Smooth muscle cell (in vitro differentiated cells): ENCODE results near the gene PCNX2. TPM values are rescaled to one million over a fixed set of nuclear protein-coding genes. Genes with fewer than 3 reads are reported as not detected.

Experiments used
- DNase-seq: peaks from one replicate; lab custom pipeline; 2025; ENCODE audit not compliant: unreplicated experiment; lab: John Stamatoyannopoulos, UW
- H2AFZ ChIP-seq: fragments of 200-600 bp; sonication (generic); 2 replicates; pipeline ENCODE4 v1.6.0; 2016; ENCODE audit warnings: antibody characterized with exemption, low read depth, mild to moderate bottlenecking
- H3F3A ChIP-seq: fragments of 200-600 bp; sonication (generic); 2 replicates; pipeline ENCODE4 v1.6.0; 2017; ENCODE audit warnings: antibody characterized with exemption, low read depth
- H3K27ac ChIP-seq: fragments of 200-600 bp; sonication (generic); 2 replicates; pipeline ENCODE4 v1.5.1; 2016; ENCODE audit warnings: low read depth, mild to moderate bottlenecking
- H3K27me3 ChIP-seq: fragments of 200-600 bp; sonication (generic); 2 replicates; pipeline ENCODE4 v1.6.1; 2016; ENCODE audit warnings: low read depth, mild to moderate bottlenecking
- H3K36me3 ChIP-seq: fragments of 200-600 bp; sonication (generic); 2 replicates; pipeline ENCODE4 v1.5.1; 2016; ENCODE audit warnings: low read depth
- H3K4me1 ChIP-seq: fragments of 200-600 bp; sonication (generic); 2 replicates; pipeline ENCODE4 v1.5.1; 2016; ENCODE audit warnings: low read depth
- H3K4me2 ChIP-seq: fragments of 200-600 bp; sonication (generic); 2 replicates; pipeline ENCODE4 v1.6.0; 2016; ENCODE audit warnings: mild to moderate bottlenecking
- H3K4me3 ChIP-seq: fragments of 200-600 bp; sonication (generic); 2 replicates; pipeline ENCODE4 v1.5.1; 2016; ENCODE audit warnings: mild to moderate bottlenecking
- H3K79me2 ChIP-seq: fragments of 200-600 bp; sonication (generic); 2 replicates; pipeline ENCODE4 v1.6.0; 2016; ENCODE audit warnings: low read depth, mild to moderate bottlenecking
- H3K9ac ChIP-seq: fragments of 200-600 bp; sonication (generic); 2 replicates; pipeline ENCODE4 v1.6.0; 2016; ENCODE audit warnings: low read depth
- H3K9me3 ChIP-seq: fragments of 200-600 bp; sonication (generic); replicated peaks from 2 replicates; pipeline ENCODE4 v1.5.1; 2016; ENCODE audit warnings: low read depth
- H4K20me1 ChIP-seq: fragments of 200-600 bp; sonication (generic); 2 replicates; pipeline ENCODE4 v1.6.0; 2016; ENCODE audit warnings: low read depth
- WGBS: methylation state at CpG from one replicate; pipeline ENCODE4 v1.1.7; 2016; ENCODE audit warnings: low lambda C conversion rate; 5-methylcytosine and 5-hydroxymethylcytosine counted together
- polyA plus RNA-seq: library from polyadenylated mRNA; unstranded; fragments of >200 nt; fragmentation: Nextera tagmentation; extraction: Ambion mirVana; gene quantifications from 2 replicates; pipeline ENCODE4 v1.2.1, GENCODE V29; 2016
- total RNA-seq: library from RNA; depleted of rRNA; stranded (reverse); fragments of >200 nt; gene quantifications from 2 replicates; pipeline ENCODE4 v1.2.3, GENCODE V29; 2014
- TF ChIP-seq, protein P1 (sequence below): fragments of 200-600 bp; sonication (generic); IDR thresholded peaks from 2 replicates; pipeline ENCODE4 v1.5.1; 2017; ENCODE audit warnings: borderline replicate concordance, mild to moderate bottlenecking, antibody characterized with exemption; ENCODE audit not compliant: insufficient read depth, poor library complexity, severe bottlenecking

The PCNX2 gene
- total and polyA plus RNA-seq, 2 experiments from 2014 or later: 4.7 to 18.2 TPM

DNA sequence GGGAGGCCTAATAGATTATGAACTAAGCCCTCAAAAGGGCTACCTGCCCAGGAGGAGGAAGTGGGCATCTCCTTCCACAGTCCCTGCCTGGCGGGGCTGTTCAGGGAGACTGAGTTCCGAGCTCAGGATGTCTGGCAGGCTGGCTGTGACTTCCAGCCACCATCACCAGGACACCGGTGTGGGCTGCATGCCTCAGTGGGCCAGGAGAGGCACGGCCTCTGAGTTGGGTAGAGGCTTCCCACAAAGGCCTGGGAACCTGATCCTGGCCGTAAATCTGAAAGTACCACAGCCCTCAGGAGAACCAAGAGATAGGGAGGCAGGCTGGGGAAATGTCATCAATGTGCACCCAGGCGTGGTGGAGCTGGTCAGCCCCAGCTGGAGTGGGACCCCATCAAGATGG lies 316.0 kb downstream of the PCNX2 start:
- no peak for DNase-seq
- Histone ChIP-seq H2AFZ (no peak overlapping the region), H3K9me3 (no peaks in the 10 kb centered on the region), H3K4me1 (no peaks in the 10 kb centered on the region), H3K36me3 (peaks cover under 1% of the 10 kb centered on the region), H3K4me3 (no peak overlapping the region), H3K9ac (no peak overlapping the region), H3K4me2 (peak overlapping the region; percentile 49), H3F3A (no peaks in the 10 kb centered on the region), H4K20me1 (no peaks in the 10 kb centered on the region), H3K27ac (no peak overlapping the region), H3K79me2 (no peaks in the 10 kb centered on the region), H3K27me3 (no peaks in the 10 kb centered on the region)
- TF ChIP-seq, protein P1, sequence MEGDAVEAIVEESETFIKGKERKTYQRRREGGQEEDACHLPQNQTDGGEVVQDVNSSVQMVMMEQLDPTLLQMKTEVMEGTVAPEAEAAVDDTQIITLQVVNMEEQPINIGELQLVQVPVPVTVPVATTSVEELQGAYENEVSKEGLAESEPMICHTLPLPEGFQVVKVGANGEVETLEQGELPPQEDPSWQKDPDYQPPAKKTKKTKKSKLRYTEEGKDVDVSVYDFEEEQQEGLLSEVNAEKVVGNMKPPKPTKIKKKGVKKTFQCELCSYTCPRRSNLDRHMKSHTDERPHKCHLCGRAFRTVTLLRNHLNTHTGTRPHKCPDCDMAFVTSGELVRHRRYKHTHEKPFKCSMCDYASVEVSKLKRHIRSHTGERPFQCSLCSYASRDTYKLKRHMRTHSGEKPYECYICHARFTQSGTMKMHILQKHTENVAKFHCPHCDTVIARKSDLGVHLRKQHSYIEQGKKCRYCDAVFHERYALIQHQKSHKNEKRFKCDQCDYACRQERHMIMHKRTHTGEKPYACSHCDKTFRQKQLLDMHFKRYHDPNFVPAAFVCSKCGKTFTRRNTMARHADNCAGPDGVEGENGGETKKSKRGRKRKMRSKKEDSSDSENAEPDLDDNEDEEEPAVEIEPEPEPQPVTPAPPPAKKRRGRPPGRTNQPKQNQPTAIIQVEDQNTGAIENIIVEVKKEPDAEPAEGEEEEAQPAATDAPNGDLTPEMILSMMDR: no peak
- WGBS: 97% methylated on average over 6 of the region's 6 CpGs

DNA sequence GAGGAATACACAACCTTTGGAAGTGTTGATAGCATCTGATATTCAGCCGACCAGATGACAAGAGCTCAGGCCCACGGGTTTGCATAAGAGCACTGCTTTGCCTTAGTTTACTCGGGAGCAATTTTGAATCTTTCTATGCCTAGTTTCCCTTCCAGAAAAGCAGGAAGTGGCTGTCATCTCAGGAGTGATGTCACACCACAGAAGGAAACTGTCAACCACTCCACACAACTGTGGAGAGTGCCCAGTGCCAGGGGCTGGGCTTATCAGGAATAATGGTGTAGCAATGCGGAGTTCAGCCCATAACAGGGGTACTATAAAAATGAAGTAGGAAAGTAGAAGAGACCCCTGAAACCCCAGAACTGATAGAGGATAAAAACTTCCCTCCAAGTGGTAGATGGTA lies 316.7 kb downstream of the PCNX2 start:
- H3K4me2 ChIP-seq: no peak overlapping the region
- TF ChIP-seq, protein P1: no peak
- H3K9me3 ChIP-seq: peaks cover 4% of the 10 kb centered on the region
- peaks cover 6% of the 10 kb centered on the region for H3K36me3 ChIP-seq
- no peak overlapping the region for H3K4me3 ChIP-seq
- H3K27ac ChIP-seq: no peak overlapping the region
- 57% methylated on average over 4 of the region's 4 CpGs for WGBS
- DNase-seq: no peak
- no peak overlapping the region for H2AFZ ChIP-seq
- H3K27me3 ChIP-seq: no peaks in the 10 kb centered on the region
- H3F3A ChIP-seq: no peaks in the 10 kb centered on the region
- H3K79me2 ChIP-seq: no peaks in the 10 kb centered on the region
- H4K20me1 ChIP-seq: no peaks in the 10 kb centered on the region
- H3K4me1 ChIP-seq: no peaks in the 10 kb centered on the region
- H3K9ac ChIP-seq: no peak overlapping the region

DNA sequence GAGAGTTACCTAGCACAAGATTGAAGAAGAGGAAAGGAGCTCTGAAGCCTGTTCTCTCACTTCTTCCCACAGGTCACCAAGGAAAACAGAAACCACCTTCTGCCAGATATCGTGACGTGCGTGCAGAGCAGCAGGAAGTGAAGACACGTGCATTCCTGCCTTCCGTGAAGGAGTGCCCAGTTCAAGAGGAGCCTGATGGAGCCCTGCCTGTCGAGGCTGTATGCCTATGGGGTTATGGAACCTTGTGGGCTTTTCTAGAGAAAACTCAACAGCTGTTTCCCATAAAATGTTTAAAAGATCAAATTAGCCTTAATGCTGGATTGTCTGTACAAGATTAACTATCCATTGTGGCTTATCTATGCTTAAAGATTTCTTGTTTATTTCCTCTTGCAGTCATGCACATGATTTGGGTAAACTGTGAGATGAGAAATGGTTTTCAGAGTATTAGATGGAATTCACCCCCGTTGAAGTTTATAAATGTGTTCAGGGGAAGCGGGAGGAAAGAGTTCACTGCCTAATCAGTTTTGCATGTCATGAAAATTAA lies 317.4 kb downstream of the PCNX2 start:
- TF ChIP-seq, protein P1: no peak
- no peaks in the 10 kb centered on the region for H3F3A ChIP-seq
- no peaks in the 10 kb centered on the region for H3K4me1 ChIP-seq
- H3K4me2 ChIP-seq: no peak overlapping the region
- no peaks in the 10 kb centered on the region for H3K79me2 ChIP-seq
- no peak overlapping the region for H3K27ac ChIP-seq
- no peaks in the 10 kb centered on the region for H3K27me3 ChIP-seq
- H4K20me1 ChIP-seq: no peaks in the 10 kb centered on the region
- H3K9ac ChIP-seq: no peak overlapping the region
- WGBS: 42% methylated on average over 8 of the region's 8 CpGs
- H3K4me3 ChIP-seq: no peak overlapping the region
- no peak for DNase-seq
- peaks cover 13% of the 10 kb centered on the region for H3K36me3 ChIP-seq
- peaks cover 10% of the 10 kb centered on the region for H3K9me3 ChIP-seq
- H2AFZ ChIP-seq: no peak overlapping the region

DNA sequence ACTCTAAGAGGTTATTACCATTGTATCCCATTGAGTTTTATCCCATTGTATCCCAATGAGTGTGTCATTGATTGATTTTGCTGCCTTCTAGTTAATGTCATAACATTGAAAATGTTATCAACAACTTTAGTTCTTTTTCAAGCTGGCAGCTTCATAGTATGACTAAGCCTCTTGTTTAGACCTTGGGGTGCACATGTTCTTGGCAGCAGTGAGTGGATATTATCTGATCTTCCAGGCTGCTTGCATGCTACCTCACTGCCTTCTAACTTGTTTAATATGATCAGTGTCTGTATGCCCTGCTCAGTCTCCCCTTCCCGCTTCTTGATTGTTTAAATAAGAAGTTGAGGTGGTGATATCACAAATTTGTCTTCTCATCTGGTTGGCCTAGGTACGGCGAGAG lies 320.6 kb downstream of the PCNX2 start:
- Histone ChIP-seq H4K20me1 (no peaks in the 10 kb centered on the region), H3K4me2 (no peak overlapping the region), H3K27ac (no peak overlapping the region), H3K79me2 (no peaks in the 10 kb centered on the region), H2AFZ (no peak overlapping the region), H3K36me3 (peaks cover 14% of the 10 kb centered on the region), H3K9me3 (peaks cover 10% of the 10 kb centered on the region), H3K4me1 (no peaks in the 10 kb centered on the region), H3K4me3 (no peak overlapping the region), H3K27me3 (no peaks in the 10 kb centered on the region), H3K9ac (no peak overlapping the region), H3F3A (no peaks in the 10 kb centered on the region)
- DNase-seq: no peak
- TF ChIP-seq, protein P1: no peak
- 98% methylated on average over 3 of the region's 3 CpGs for WGBS
